ENCODE results near the gene GFRA3.

DNA sequence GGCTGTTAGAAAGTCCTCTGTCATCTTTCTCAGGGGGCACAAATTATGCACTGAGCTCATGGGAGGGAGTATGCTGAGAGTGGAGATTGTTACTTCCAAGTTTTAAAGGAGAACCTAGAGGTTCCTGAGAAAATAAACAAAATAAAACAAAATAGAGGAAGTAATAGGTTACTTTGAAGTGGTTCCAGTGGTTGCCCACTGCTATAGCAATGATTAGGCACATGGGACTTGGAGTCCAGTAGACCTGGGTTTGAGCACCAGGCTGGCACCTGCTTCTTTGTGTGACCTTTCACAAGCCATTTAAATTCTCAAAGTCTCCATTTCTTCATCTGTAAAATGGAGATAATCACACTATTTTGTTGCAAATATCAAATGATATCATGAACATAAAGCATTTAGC, 47.5 kb downstream of the GFRA3 start:
- TF ChIP-seq, protein P1, sequence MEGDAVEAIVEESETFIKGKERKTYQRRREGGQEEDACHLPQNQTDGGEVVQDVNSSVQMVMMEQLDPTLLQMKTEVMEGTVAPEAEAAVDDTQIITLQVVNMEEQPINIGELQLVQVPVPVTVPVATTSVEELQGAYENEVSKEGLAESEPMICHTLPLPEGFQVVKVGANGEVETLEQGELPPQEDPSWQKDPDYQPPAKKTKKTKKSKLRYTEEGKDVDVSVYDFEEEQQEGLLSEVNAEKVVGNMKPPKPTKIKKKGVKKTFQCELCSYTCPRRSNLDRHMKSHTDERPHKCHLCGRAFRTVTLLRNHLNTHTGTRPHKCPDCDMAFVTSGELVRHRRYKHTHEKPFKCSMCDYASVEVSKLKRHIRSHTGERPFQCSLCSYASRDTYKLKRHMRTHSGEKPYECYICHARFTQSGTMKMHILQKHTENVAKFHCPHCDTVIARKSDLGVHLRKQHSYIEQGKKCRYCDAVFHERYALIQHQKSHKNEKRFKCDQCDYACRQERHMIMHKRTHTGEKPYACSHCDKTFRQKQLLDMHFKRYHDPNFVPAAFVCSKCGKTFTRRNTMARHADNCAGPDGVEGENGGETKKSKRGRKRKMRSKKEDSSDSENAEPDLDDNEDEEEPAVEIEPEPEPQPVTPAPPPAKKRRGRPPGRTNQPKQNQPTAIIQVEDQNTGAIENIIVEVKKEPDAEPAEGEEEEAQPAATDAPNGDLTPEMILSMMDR (IDR thresholded peaks at IDR 0.05) = no peak
- no peak for TF ChIP-seq POLR2A (IDR thresholded peaks at IDR 0.05)
- TF ChIP-seq POLR2AphosphoS5 (IDR thresholded peaks at IDR 0.05) = no peak

Data from prostate gland (tissue), 2 donors.